SK-N-MC (cell line): ENCODE results near the gene OXTR.

Source experiments
- EZH2 ChIP-seq: fragments of 200-600 bp; sonication (generic); IDR thresholded peaks from one replicate; pipeline ENCODE4 v1.6.1; 2017; ENCODE audit warnings: antibody characterized with exemption
- FOXP2 ChIP-seq: optimal IDR thresholded peaks from 2 replicates; pipeline ENCODE3; 2011; ENCODE audit warnings: mild to moderate bottlenecking, moderate library complexity; ENCODE audit not compliant: insufficient read depth; ENCODE audit errors: extremely low read length, control extremely low read depth
- POLR2AphosphoS5 ChIP-seq: IDR thresholded peaks from 2 replicates; pipeline ENCODE4 v1.6.1; 2012; ENCODE audit warnings: mild to moderate bottlenecking, low read depth, low read length, borderline replicate concordance

DNA sequence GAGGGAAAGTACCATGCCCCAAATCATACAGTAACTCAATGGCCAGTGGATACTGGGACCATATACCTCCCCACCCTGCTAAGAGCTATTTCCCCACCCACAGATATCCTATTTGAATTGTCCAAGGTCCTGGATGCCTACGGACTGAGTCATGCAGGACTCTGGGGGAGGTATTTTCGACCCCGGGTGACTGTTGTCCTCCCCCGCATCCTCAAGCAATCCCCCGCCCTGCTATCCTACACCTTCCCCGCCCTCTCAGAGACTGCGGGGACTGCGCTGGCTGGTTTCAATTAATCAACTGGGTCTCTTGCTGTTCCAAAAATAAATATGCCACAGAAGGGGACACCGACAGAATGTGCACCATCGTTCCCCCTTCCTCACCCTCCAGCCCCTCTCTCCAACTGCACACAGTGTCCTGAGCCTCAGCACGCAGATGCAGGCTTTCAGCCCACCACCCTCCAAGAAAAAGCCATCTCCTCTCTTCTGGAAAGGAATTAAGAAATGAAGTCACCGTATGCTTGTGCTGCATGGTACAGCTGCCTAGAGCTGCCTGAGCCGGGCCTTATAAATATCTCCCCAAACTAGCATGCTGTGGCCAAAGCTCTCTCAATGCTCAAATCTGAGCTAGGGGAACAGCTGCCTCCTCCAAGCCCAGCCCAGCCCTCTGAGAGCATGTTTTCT lies 27.7 kb downstream of the OXTR start:
- no peak for TF ChIP-seq POLR2AphosphoS5
- TF ChIP-seq EZH2: no peak
- TF ChIP-seq FOXP2: no peak
